Keratinocyte (primary cell): ENCODE data around the gene OR1I1. TPM values are rescaled to one million over a fixed set of nuclear protein-coding genes. Genes with fewer than 3 reads are reported as not detected.

Source experiments
- DNase-seq: peaks from one replicate; pipeline ENCODE4 v3.0.0-alpha.2; 2011; ENCODE audit warnings: low read depth, missing footprints, low spot score
- FAIRE-seq: peaks from 2 replicates; lab custom pipeline; 2011; peaks lifted over from hg19 to GRCh38; lab: Jason Lieb, UNC
- H2AFZ ChIP-seq: 2 replicates; pipeline ENCODE4 v1.6.0; 2012; ENCODE audit warnings: low read length, control low read depth, inconsistent platforms; ENCODE audit not compliant: control insufficient read depth
- H3K27ac ChIP-seq: 2 replicates; pipeline ENCODE4 v1.5.1; 2011; ENCODE audit warnings: low read length; ENCODE audit not compliant: control insufficient read depth, insufficient read depth
- H3K27me3 ChIP-seq: 3 replicates; pipeline ENCODE4 v1.6.0; 2011; ENCODE audit warnings: low read length; ENCODE audit not compliant: control insufficient read depth, insufficient read depth; ENCODE audit errors: extremely low read depth
- H3K36me3 ChIP-seq, 2 experiments: 2 replicates in 1 of 2; 3 replicates in 1 of 2; pipeline ENCODE4 v1.5.1; 2011; ENCODE audit warnings: low read length in 2 of 2, mild to moderate bottlenecking in 1 of 2; ENCODE audit not compliant: control insufficient read depth in 2 of 2, insufficient read depth in 2 of 2; ENCODE audit errors: extremely low read depth in 1 of 2
- H3K4me1 ChIP-seq: 3 replicates; pipeline ENCODE4 v1.5.1; 2011; ENCODE audit warnings: low read length; ENCODE audit not compliant: control insufficient read depth, insufficient read depth; ENCODE audit errors: extremely low read depth
- H3K4me2 ChIP-seq: 3 replicates; pipeline ENCODE4 v1.6.0; 2011; ENCODE audit warnings: low read depth, low read length; ENCODE audit not compliant: control insufficient read depth, insufficient read depth; ENCODE audit errors: extremely low read depth
- H3K4me3 ChIP-seq, 3 experiments: fragments of 200-600 bp in 1 of 3; sonication (generic) in 1 of 3; 2 replicates in 2 of 3; 3 replicates in 1 of 3; pipeline ENCODE4 v1.5.1; 2011 to 2016; ENCODE audit warnings: low read length in 3 of 3, mild to moderate bottlenecking in 3 of 3, control low read depth in 2 of 3, inconsistent platforms in 1 of 3, low read depth in 1 of 3, mixed read lengths in 1 of 3, mixed run types in 1 of 3, moderate library complexity in 1 of 3; ENCODE audit not compliant: control insufficient read depth in 2 of 3, insufficient read depth in 2 of 3; ENCODE audit errors: extremely low read depth in 1 of 3
- H3K79me2 ChIP-seq: 2 replicates; pipeline ENCODE4 v1.6.0; 2012; ENCODE audit warnings: low read length; ENCODE audit not compliant: control insufficient read depth, insufficient read depth
- H3K9ac ChIP-seq: 3 replicates; pipeline ENCODE4 v1.6.0; 2011; ENCODE audit warnings: low read length; ENCODE audit not compliant: control insufficient read depth, insufficient read depth; ENCODE audit errors: extremely low read depth
- H3K9me1 ChIP-seq: 3 replicates; pipeline ENCODE4 v1.6.0; 2011; ENCODE audit warnings: low read length; ENCODE audit not compliant: control insufficient read depth, insufficient read depth; ENCODE audit errors: extremely low read depth
- H3K9me3 ChIP-seq: 2 replicates; pipeline ENCODE4 v1.5.1; 2012; ENCODE audit warnings: low read depth, low read length; ENCODE audit not compliant: control insufficient read depth
- H4K20me1 ChIP-seq: 3 replicates; pipeline ENCODE4 v1.6.0; 2011; ENCODE audit warnings: low read length; ENCODE audit not compliant: control insufficient read depth, insufficient read depth; ENCODE audit errors: extremely low read depth
- EZH2 ChIP-seq: IDR thresholded peaks from one replicate; pipeline ENCODE4 v1.6.1; 2012; ENCODE audit warnings: inconsistent platforms, mild to moderate bottlenecking, low read length, moderate library complexity
- dilution Hi-C: fragments of 300-500 bp; cut with MboI; formaldehyde crosslinking; loops from one replicate; pipeline ENCODE4 v1.7.0; 2020; ENCODE audit warnings: low sequenced_read_pairs; ENCODE audit not compliant: extremely low pct_ligation_motif_present
- polyA plus RNA-seq, 5 experiments: library from polyadenylated mRNA; depleted of rRNA in 3 of 5; stranded (reverse) in 3 of 5; stranded (forward) in 1 of 5; unstranded in 1 of 5; fragments of >200 nt; gene quantifications; 1 replicate in 1 of 5; 2 replicates in 3 of 5; 3 replicates in 1 of 5; pipeline versions ENCODE4 v1.2.1 to v1.2.3, GENCODE V29; 2011 to 2012; ENCODE audit warnings: missing spikeins in 2 of 5, low read depth in 1 of 5, low replicate concordance in 1 of 5
- TF ChIP-seq, protein P1 (sequence below), 3 experiments: IDR thresholded peaks in 1 of 3; conservative IDR thresholded peaks in 1 of 3; optimal IDR thresholded peaks in 1 of 3; 2 replicates in 2 of 3; 3 replicates in 1 of 3; pipeline versions ENCODE3 to v1.5.1; 2011; ENCODE audit warnings: low read length in 3 of 3, mild to moderate bottlenecking in 3 of 3, moderate library complexity in 2 of 3, control low read depth in 1 of 3, inconsistent platforms in 1 of 3; ENCODE audit not compliant: insufficient read depth in 2 of 3; ENCODE audit errors: extremely low read depth in 1 of 3

Gene OR1I1
- polyA plus RNA-seq, 1 donor (not counting 4 experiments of a cell fraction or from before 2014, with no cell fraction given): not detected

- Histone ChIP-seq H3K27ac (no peak overlapping the region), H3K27me3 (no peaks in the 10 kb centered on the region), H3K9me1 (no peaks in the 10 kb centered on the region), H3K4me1 (no peaks in the 10 kb centered on the region), H3K4me2 (no peak overlapping the region), H3K4me3 (no peak overlapping the region), H3K9ac (no peak overlapping the region), H3K36me3 (peaks cover 22 to 24% of the 10 kb centered on the region in 2 experiments), H3K79me2 (no peaks in the 10 kb centered on the region), H4K20me1 (no peaks in the 10 kb centered on the region), H3K9me3 (peaks cover 5% of the 10 kb centered on the region), H2AFZ (no peak overlapping the region)
- dilution Hi-C loops: no loop called here
- FAIRE-seq (no peak), DNase-seq (no peak)
- TF ChIP-seq EZH2: no peak
- TF ChIP-seq, protein P1, sequence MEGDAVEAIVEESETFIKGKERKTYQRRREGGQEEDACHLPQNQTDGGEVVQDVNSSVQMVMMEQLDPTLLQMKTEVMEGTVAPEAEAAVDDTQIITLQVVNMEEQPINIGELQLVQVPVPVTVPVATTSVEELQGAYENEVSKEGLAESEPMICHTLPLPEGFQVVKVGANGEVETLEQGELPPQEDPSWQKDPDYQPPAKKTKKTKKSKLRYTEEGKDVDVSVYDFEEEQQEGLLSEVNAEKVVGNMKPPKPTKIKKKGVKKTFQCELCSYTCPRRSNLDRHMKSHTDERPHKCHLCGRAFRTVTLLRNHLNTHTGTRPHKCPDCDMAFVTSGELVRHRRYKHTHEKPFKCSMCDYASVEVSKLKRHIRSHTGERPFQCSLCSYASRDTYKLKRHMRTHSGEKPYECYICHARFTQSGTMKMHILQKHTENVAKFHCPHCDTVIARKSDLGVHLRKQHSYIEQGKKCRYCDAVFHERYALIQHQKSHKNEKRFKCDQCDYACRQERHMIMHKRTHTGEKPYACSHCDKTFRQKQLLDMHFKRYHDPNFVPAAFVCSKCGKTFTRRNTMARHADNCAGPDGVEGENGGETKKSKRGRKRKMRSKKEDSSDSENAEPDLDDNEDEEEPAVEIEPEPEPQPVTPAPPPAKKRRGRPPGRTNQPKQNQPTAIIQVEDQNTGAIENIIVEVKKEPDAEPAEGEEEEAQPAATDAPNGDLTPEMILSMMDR (optimal IDR thresholded peaks at IDR 0.05 in 1 of 3, IDR thresholded peaks at IDR 0.05 in 1 of 3, conservative IDR thresholded peaks at IDR 0.05 in 1 of 3; ENCODE audit: extremely low read depth in 1 of 3, insufficient read depth in 2 of 3, low read length in 3 of 3): no peak
Measured at GRCh38 chr19:15118789-15119494, 36.9 kb downstream of the OR1I1 start.

DNA sequence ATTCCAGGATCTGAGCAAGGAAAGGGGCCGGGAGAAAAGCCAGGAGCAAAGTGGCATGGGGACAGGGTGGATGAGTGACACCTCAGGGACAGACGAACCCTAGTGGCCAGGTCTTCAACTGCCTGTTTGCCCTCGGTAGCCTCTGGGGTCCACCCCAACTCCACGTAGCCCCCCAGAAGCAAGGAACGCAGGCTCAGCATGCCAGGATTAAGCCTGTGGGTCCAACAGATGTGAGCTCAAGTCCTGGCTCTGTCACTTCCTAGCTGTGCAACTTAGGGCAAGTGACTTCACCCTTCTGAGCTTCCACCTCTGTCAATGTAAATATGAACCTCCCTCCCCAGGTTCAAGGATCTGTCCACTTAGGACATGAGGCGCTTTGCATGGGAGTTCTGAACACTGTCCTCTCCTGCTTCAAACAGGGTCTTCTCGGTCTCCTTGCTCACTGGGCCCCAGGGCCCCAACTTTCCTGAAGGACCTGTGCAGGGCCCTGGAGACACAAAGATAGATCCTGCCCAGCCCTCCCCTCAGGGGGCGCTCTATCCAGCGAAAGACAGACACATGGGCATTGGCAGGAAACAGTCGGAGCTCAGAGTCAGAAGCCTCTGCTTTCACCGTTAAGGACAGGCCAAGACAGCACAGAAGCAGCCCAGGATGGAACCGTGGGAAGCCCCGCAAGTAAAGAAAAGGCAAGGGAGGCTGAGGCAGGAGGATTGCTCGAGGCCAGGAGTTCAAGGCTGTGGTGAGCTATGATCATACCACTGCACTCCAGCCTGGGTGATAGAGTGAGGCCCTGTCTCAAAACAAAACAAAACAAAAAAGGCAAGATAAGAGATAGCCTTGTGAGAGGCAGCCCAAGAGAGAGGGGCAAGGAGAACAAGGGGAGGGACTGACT, 38.4 kb downstream of the OR1I1 start:
- dilution Hi-C loops: no loop called here
- H4K20me1 ChIP-seq: no peaks in the 10 kb centered on the region
- no peak for FAIRE-seq

More for the DNA sequence above, 38.4 kb downstream of the OR1I1 start:
- DNase-seq: no peak
- Histone ChIP-seq H3K9me1 (no peaks in the 10 kb centered on the region), H3K9me3 (peaks cover 5% of the 10 kb centered on the region), H3K27me3 (no peaks in the 10 kb centered on the region), H3K4me2 (no peak overlapping the region), H3K4me3 (no peak overlapping the region), H3K9ac (no peak overlapping the region), H3K27ac (no peak overlapping the region), H2AFZ (no peak overlapping the region), H3K36me3 (peaks cover 20 to 22% of the 10 kb centered on the region in 2 experiments), H3K4me1 (peaks cover 9% of the 10 kb centered on the region), H3K79me2 (no peaks in the 10 kb centered on the region)
- TF ChIP-seq, protein P1 (optimal IDR thresholded peaks at IDR 0.05 in 1 of 3, IDR thresholded peaks at IDR 0.05 in 1 of 3, conservative IDR thresholded peaks at IDR 0.05 in 1 of 3; ENCODE audit: extremely low read depth in 1 of 3, insufficient read depth in 2 of 3, low read length in 3 of 3): no peak
- TF ChIP-seq EZH2: no peak
